ENCODE data around the gene TBX19.

The TBX19 gene

DNA sequence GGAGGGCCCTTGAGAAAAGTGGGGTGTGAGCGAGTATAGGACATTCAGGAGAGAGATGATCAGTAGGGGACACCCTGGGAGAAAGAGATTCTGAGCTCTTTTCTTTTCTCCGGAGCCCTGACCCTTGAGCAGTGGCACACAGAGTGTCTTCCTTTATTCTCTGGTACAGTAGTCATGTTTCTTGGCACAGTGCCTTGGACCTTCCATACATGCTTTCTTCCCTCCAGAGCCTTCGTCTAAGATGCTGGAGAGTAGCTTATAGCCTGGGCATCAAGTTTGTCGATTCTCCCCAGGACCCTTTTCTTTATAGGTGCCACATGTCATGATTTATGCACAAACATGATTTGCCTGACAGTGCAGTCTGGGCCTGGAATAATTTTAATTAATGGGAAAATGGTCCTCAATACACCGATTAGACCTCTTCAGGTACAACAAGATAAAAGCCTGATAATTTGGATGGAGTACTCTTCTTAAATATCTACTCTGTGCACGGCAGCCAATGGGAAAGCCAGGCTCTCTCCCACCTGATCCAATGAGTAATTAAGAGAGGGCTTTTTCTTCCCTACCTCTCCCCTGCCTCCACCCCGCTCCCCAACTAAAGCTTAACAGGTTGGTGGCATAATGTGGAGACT lies at the start of gene TBX19:
TBX19 (plus strand) TSS at position 582 of the 632 bp plus-strand sequence. CDS start 214 bp downstream, outside the sequence.
- H3K9ac ChIP-seq (ENCODE audit: low read length): no peak within 1 kb of the TSS
- H3K4me1 ChIP-seq (ENCODE audit: control insufficient read depth, insufficient read depth, low read length): peaks cover 7% of the 10 kb centered on the region
- H3K36me3 ChIP-seq (ENCODE audit: control insufficient read depth, insufficient read depth, low read length): no peaks in the 10 kb centered on the region
- H3K27ac ChIP-seq (ENCODE audit: low read depth, low read length): no peak within 1 kb of the TSS
- no peak within 1 kb of the TSS for H3K4me3 ChIP-seq (ENCODE audit: low read length)
- no peaks in the 10 kb centered on the region for H3K27me3 ChIP-seq (ENCODE audit: control insufficient read depth, insufficient read depth, low read length)

DNA sequence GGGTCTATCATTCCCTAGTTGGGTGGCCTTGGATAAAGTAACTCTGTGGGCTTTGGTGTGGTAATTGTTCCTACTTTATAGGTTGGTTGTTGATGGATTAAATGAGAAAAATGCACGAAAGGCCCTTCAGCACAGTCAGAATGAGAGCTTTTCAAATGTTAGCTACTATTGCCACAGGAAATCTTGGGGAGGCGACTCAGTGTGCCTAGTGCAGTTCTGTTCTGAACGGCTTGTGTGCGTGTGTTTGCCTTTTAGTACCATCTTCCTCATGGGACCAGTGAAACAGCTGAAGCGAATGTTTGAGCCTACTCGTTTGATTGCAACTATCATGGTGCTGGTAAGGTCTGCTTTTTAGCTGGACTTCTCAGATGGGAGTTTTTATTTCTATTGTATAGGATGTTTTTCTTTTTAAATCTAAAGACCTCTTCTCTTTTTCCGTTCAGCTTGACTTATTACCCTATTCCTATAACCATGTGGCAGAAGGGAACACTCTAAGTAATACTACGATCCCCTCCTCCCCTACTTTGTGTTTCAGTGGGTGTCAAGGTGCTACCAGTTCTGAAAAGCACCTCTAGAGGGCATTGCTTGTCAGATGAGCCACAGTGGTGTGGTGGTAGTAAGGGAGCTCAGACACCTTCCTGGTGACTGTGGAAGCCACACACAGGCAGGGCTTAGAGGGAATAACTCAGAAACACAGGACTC lies 45.7 kb upstream of the TBX19 start:
- H3K9ac ChIP-seq (ENCODE audit: low read length): no peak overlapping the region
- no peaks in the 10 kb centered on the region for H3K4me1 ChIP-seq (ENCODE audit: control insufficient read depth, insufficient read depth, low read length)
- peaks cover 15% of the 10 kb centered on the region for H3K36me3 ChIP-seq (ENCODE audit: control insufficient read depth, insufficient read depth, low read length)
- H3K4me3 ChIP-seq (ENCODE audit: low read length): no peak overlapping the region
- no peaks in the 10 kb centered on the region for H3K27me3 ChIP-seq (ENCODE audit: control insufficient read depth, insufficient read depth, low read length)
- H3K27ac ChIP-seq (ENCODE audit: low read depth, low read length): no peak overlapping the region

DNA sequence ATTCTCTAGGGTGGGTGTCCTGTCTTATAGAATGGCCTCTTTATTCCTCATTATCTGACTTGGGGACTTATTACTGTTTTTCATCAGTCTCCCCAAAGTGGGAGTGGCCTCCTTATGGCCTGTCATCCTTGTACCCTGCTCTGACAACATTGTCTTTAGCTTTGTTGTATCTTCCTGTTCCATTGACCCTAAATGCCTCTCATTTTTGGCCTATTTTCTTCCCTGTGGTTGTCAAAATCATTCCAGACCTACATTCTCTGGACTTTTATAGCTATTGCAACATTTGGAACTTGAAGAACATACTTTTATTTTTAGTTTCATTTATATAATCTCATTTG lies 45.2 kb upstream of the TBX19 start:
- Histone ChIP-seq H3K36me3 (ENCODE audit: control insufficient read depth, insufficient read depth, low read length) (peaks cover 15% of the 10 kb centered on the region), H3K27ac (ENCODE audit: low read depth, low read length) (no peak overlapping the region), H3K4me1 (ENCODE audit: control insufficient read depth, insufficient read depth, low read length) (no peaks in the 10 kb centered on the region), H3K4me3 (ENCODE audit: low read length) (no peak overlapping the region), H3K27me3 (ENCODE audit: control insufficient read depth, insufficient read depth, low read length) (no peaks in the 10 kb centered on the region), H3K9ac (ENCODE audit: low read length) (no peak overlapping the region)

DNA sequence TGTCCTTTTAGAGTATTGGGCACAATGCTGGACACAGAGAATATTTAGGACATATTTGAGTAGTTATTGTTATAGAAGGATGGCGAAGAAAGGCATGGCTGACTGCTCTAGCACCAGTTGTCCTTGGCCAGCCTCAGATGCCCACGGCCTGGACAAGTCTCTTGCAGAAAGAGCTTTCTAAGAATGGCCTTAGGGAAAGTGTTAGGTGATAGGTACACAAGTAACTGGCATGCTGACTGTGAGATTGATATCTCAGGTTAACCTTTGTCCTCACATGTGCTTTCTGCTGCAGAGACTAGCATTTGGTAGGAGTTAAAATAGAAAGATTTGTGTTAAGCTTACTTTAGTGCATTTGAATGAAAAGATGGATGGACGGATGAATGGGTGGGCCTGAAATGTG lies 44.7 kb upstream of the TBX19 start:
- Histone ChIP-seq H3K36me3 (ENCODE audit: control insufficient read depth, insufficient read depth, low read length) (peaks cover 15% of the 10 kb centered on the region), H3K4me3 (ENCODE audit: low read length) (no peak overlapping the region), H3K27ac (ENCODE audit: low read depth, low read length) (no peak overlapping the region), H3K9ac (ENCODE audit: low read length) (no peak overlapping the region), H3K27me3 (ENCODE audit: control insufficient read depth, insufficient read depth, low read length) (no peaks in the 10 kb centered on the region), H3K4me1 (ENCODE audit: control insufficient read depth, insufficient read depth, low read length) (no peaks in the 10 kb centered on the region)

- Histone ChIP-seq H3K36me3 (ENCODE audit: control insufficient read depth, insufficient read depth, low read length) (peaks cover 15% of the 10 kb centered on the region), H3K4me3 (ENCODE audit: low read length) (no peak overlapping the region), H3K9ac (ENCODE audit: low read length) (no peak overlapping the region)
Measured at GRCh38 chr1:168236836-168237611, 43.7 kb upstream of the TBX19 start.

GRCh38 chr1:168243198-168243597 lies 37.5 kb upstream of the TBX19 start:
- Histone ChIP-seq H3K27ac (ENCODE audit: low read depth, low read length) (peak overlapping the region; percentile 4), H3K36me3 (ENCODE audit: control insufficient read depth, insufficient read depth, low read length) (peaks cover 3% of the 10 kb centered on the region), H3K4me3 (ENCODE audit: low read length) (no peak overlapping the region), H3K27me3 (ENCODE audit: control insufficient read depth, insufficient read depth, low read length) (no peaks in the 10 kb centered on the region), H3K4me1 (ENCODE audit: control insufficient read depth, insufficient read depth, low read length) (peaks cover 3% of the 10 kb centered on the region), H3K9ac (ENCODE audit: low read length) (no peak overlapping the region)

More at GRCh38 chr1:168236836-168237611, 43.7 kb upstream of the TBX19 start:
- Histone ChIP-seq H3K27ac (ENCODE audit: low read depth, low read length) (no peak overlapping the region), H3K27me3 (ENCODE audit: control insufficient read depth, insufficient read depth, low read length) (no peaks in the 10 kb centered on the region), H3K4me1 (ENCODE audit: control insufficient read depth, insufficient read depth, low read length) (no peaks in the 10 kb centered on the region)

DNA sequence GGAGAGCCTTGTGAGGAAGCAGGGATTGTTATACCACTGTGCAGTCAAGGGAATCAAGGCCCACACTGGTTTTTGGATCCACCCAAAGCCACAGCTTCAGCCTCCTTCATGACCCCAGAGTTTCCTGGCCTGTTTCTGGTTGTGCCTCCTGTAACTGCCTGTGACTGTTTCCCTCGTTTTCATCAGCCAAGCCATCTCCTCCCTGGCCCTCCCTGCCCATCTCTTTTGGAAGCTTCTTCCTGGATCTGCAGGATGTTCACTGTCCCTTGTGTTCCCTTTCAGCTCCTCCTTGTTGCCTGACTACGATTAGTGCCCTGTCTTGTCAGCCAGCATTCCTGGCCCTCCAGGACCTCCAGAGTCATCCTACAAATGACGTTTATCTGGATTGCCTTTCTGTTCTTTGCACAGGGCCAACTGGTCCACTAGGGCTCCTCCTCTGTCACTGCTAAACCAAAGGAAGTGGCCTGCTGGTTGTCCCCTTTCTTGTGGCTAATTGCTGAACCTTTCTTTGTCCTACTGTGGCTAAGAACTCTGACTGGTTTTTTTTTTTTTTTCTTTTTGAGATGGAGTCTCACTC lies 37.0 kb upstream of the TBX19 start:
- Histone ChIP-seq H3K9ac (ENCODE audit: low read length) (no peak overlapping the region), H3K27me3 (ENCODE audit: control insufficient read depth, insufficient read depth, low read length) (no peaks in the 10 kb centered on the region), H3K4me3 (ENCODE audit: low read length) (no peak overlapping the region), H3K36me3 (ENCODE audit: control insufficient read depth, insufficient read depth, low read length) (peaks cover 3% of the 10 kb centered on the region), H3K27ac (ENCODE audit: low read depth, low read length) (peak overlapping the region; percentile 4), H3K4me1 (ENCODE audit: control insufficient read depth, insufficient read depth, low read length) (peaks cover 3% of the 10 kb centered on the region)

- Histone ChIP-seq H3K4me3 (ENCODE audit: low read length) (no peak overlapping the region), H3K27me3 (ENCODE audit: control insufficient read depth, insufficient read depth, low read length) (no peaks in the 10 kb centered on the region), H3K36me3 (ENCODE audit: control insufficient read depth, insufficient read depth, low read length) (peaks cover 3% of the 10 kb centered on the region), H3K4me1 (ENCODE audit: control insufficient read depth, insufficient read depth, low read length) (peaks cover 3% of the 10 kb centered on the region), H3K27ac (ENCODE audit: low read depth, low read length) (no peak overlapping the region), H3K9ac (ENCODE audit: low read length) (no peak overlapping the region)
Measured at GRCh38 chr1:168245042-168245441, 35.6 kb upstream of the TBX19 start.

GRCh38 chr1:168246506-168246905 lies 34.2 kb upstream of the TBX19 start:
- no peak overlapping the region for H3K27ac ChIP-seq (ENCODE audit: low read depth, low read length)
- H3K27me3 ChIP-seq (ENCODE audit: control insufficient read depth, insufficient read depth, low read length): no peaks in the 10 kb centered on the region
- peaks cover 5% of the 10 kb centered on the region for H3K36me3 ChIP-seq (ENCODE audit: control insufficient read depth, insufficient read depth, low read length)
- H3K9ac ChIP-seq (ENCODE audit: low read length): no peak overlapping the region
- peaks cover 3% of the 10 kb centered on the region for H3K4me1 ChIP-seq (ENCODE audit: control insufficient read depth, insufficient read depth, low read length)
- H3K4me3 ChIP-seq (ENCODE audit: low read length): no peak overlapping the region

- Histone ChIP-seq H3K27ac (ENCODE audit: low read depth, low read length) (no peak overlapping the region), H3K27me3 (ENCODE audit: control insufficient read depth, insufficient read depth, low read length) (no peaks in the 10 kb centered on the region), H3K36me3 (ENCODE audit: control insufficient read depth, insufficient read depth, low read length) (peaks cover 5% of the 10 kb centered on the region), H3K4me1 (ENCODE audit: control insufficient read depth, insufficient read depth, low read length) (no peaks in the 10 kb centered on the region), H3K9ac (ENCODE audit: low read length) (no peak overlapping the region), H3K4me3 (ENCODE audit: low read length) (no peak overlapping the region)
Measured at GRCh38 chr1:168252204-168252733, 28.4 kb upstream of the TBX19 start.

DNA sequence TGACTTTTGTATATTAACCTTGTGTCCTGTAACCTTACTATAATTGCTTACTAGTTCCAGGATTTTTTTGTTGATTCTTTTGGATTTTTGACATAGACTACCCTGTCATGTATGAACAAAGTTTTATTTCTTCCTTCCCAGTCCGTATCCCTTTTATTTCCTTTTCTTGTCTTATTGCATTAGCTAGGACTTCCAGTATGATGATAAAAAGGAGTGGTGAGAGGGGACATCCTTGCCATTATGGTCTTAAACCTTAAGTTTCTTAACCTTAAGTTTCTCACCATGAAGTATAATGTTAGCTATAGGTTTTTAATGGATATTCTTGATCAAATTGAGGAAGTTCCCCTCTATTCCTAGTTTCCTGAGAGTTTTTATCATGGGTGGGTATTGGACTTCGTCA lies 24.5 kb upstream of the TBX19 start:
- H3K27me3 ChIP-seq (ENCODE audit: control insufficient read depth, insufficient read depth, low read length): no peaks in the 10 kb centered on the region
- H3K27ac ChIP-seq (ENCODE audit: low read depth, low read length): no peak overlapping the region
- H3K9ac ChIP-seq (ENCODE audit: low read length): no peak overlapping the region
- no peak overlapping the region for H3K4me3 ChIP-seq (ENCODE audit: low read length)
- H3K36me3 ChIP-seq (ENCODE audit: control insufficient read depth, insufficient read depth, low read length): no peaks in the 10 kb centered on the region
- no peaks in the 10 kb centered on the region for H3K4me1 ChIP-seq (ENCODE audit: control insufficient read depth, insufficient read depth, low read length)

DNA sequence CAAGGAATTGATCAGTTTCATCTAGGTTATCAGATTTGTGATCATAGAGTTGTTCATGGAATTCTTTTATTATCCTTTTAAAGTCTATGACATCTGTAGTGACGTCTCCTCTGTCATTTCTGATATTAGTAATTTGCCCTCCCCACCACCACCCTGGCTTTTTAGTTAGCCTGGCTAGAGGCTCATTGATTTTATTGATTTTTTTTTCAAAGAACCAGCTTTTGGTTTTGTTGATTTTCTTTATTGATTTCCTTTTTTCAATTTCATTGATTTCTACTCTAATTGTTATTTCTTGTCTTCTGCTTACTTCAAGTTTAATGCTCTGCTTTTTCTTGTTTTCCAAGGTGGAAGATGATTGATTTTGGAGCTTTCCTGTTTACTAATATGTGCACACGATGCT lies 23.3 kb upstream of the TBX19 start:
- H3K9ac ChIP-seq (ENCODE audit: low read length): no peak overlapping the region
- H3K27ac ChIP-seq (ENCODE audit: low read depth, low read length): no peak overlapping the region
- H3K4me1 ChIP-seq (ENCODE audit: control insufficient read depth, insufficient read depth, low read length): no peaks in the 10 kb centered on the region
- no peaks in the 10 kb centered on the region for H3K27me3 ChIP-seq (ENCODE audit: control insufficient read depth, insufficient read depth, low read length)
- H3K4me3 ChIP-seq (ENCODE audit: low read length): no peak overlapping the region
- no peaks in the 10 kb centered on the region for H3K36me3 ChIP-seq (ENCODE audit: control insufficient read depth, insufficient read depth, low read length)
